Loucy (cell line): ENCODE data around the gene PDZD4.

ENCODE experiments used
- H2AFZ ChIP-seq: fragments of 200-600 bp; sonication (generic); 2 replicates; pipeline ENCODE4 v1.6.0; 2016; ENCODE audit warnings: antibody characterized with exemption, mild to moderate bottlenecking, low read length, moderate library complexity
- H3F3A ChIP-seq: fragments of 200-600 bp; 2 replicates; pipeline ENCODE4 v1.6.0; 2016; ENCODE audit warnings: antibody characterized with exemption, low read depth, mild to moderate bottlenecking
- H3K27me3 ChIP-seq: fragments of 200-600 bp; sonication (generic); 2 replicates; pipeline ENCODE4 v1.6.1; 2014; ENCODE audit warnings: low read length, mild to moderate bottlenecking; ENCODE audit not compliant: insufficient read depth, poor library complexity, severe bottlenecking
- H3K36me3 ChIP-seq: fragments of 200-600 bp; sonication (generic); 2 replicates; pipeline ENCODE4 v1.6.1; 2016; ENCODE audit warnings: low read length; ENCODE audit not compliant: insufficient read depth
- H3K4me1 ChIP-seq: fragments of 200-600 bp; sonication (generic); 2 replicates; pipeline ENCODE4 v1.5.1; 2014; ENCODE audit warnings: low read length, mild to moderate bottlenecking; ENCODE audit not compliant: insufficient read depth, poor library complexity, severe bottlenecking
- H3K4me2 ChIP-seq: fragments of 200-600 bp; sonication (generic); 2 replicates; pipeline ENCODE4 v1.6.0; 2014; ENCODE audit warnings: antibody characterized with exemption, low read length, low read depth, mild to moderate bottlenecking; ENCODE audit not compliant: poor library complexity, severe bottlenecking
- H3K4me3 ChIP-seq: fragments of 200-600 bp; sonication (generic); 2 replicates; pipeline ENCODE4 v1.5.1; 2014; ENCODE audit warnings: low read length, mild to moderate bottlenecking, mixed read lengths; ENCODE audit not compliant: poor library complexity, severe bottlenecking
- H3K79me2 ChIP-seq: fragments of 200-600 bp; sonication (generic); 2 replicates; pipeline ENCODE4 v1.6.1; 2014; ENCODE audit warnings: low read length; ENCODE audit not compliant: insufficient read depth
- H3K9ac ChIP-seq: fragments of 200-600 bp; sonication (generic); 2 replicates; pipeline ENCODE4 v1.6.0; 2014; ENCODE audit warnings: mild to moderate bottlenecking, low read depth, low read length, moderate library complexity; ENCODE audit not compliant: poor library complexity, severe bottlenecking
- H3K9me2 ChIP-seq: fragments of 200-600 bp; sonication (generic); replicated peaks from 2 replicates; pipeline ENCODE4 v1.6.1; 2016; ENCODE audit warnings: low read depth, low read length, mixed read lengths
- H3K9me3 ChIP-seq: fragments of 200-600 bp; sonication (generic); 2 replicates; pipeline ENCODE4 v1.6.1; 2014; ENCODE audit warnings: mild to moderate bottlenecking, antibody characterized with exemption, low read length, low read depth; ENCODE audit not compliant: insufficient read depth
- H4K20me1 ChIP-seq: fragments of 200-600 bp; sonication (generic); 2 replicates; pipeline ENCODE4 v1.6.0; 2014; ENCODE audit warnings: antibody characterized with exemption, low read length, mild to moderate bottlenecking; ENCODE audit not compliant: insufficient read depth, poor library complexity, severe bottlenecking
- CTCF ChIP-seq: fragments of 200-600 bp; sonication (generic); conservative IDR thresholded peaks from 2 replicates; pipeline ENCODE4 v1.5.1; 2014; ENCODE audit warnings: mild to moderate bottlenecking, antibody characterized with exemption, low read length
- EZH2phosphoT487 ChIP-seq: fragments of 200-600 bp; IDR thresholded peaks from 2 replicates; pipeline ENCODE4 v1.6.1; 2018; ENCODE audit warnings: antibody characterized with exemption, mild to moderate bottlenecking, moderate library complexity, borderline replicate concordance

The PDZD4 gene

GRCh38 chrX:153875391-153876111 lies 45.2 kb upstream of the PDZD4 start:
- Histone ChIP-seq H3K9ac (no peak overlapping the region), H3K4me2 (no peak overlapping the region), H2AFZ (no peak overlapping the region), H3K9me3 (no peaks in the 10 kb centered on the region), H4K20me1 (no peaks in the 10 kb centered on the region), H3K4me1 (peaks cover 16% of the 10 kb centered on the region), H3K79me2 (no peaks in the 10 kb centered on the region), H3F3A (no peaks in the 10 kb centered on the region), H3K27me3 (no peaks in the 10 kb centered on the region), H3K36me3 (no peaks in the 10 kb centered on the region), H3K4me3 (no peak overlapping the region), H3K9me2 (no peaks in the 10 kb centered on the region)
- TF ChIP-seq EZH2phosphoT487 (no peak), CTCF (no peak)

GRCh38 chrX:153874366-153875125 lies 44.2 kb upstream of the PDZD4 start:
- Histone ChIP-seq H2AFZ (no peak overlapping the region), H3K79me2 (no peaks in the 10 kb centered on the region), H3K4me2 (no peak overlapping the region), H3K9me2 (no peaks in the 10 kb centered on the region), H3F3A (no peaks in the 10 kb centered on the region), H3K27me3 (no peaks in the 10 kb centered on the region), H4K20me1 (no peaks in the 10 kb centered on the region), H3K36me3 (no peaks in the 10 kb centered on the region), H3K9ac (no peak overlapping the region), H3K4me1 (peaks cover 16% of the 10 kb centered on the region), H3K9me3 (no peaks in the 10 kb centered on the region), H3K4me3 (no peak overlapping the region)
- no peak for TF ChIP-seq EZH2phosphoT487
- no peak for TF ChIP-seq CTCF

GRCh38 chrX:153874085-153874365 lies 43.7 kb upstream of the PDZD4 start:
- Histone ChIP-seq H2AFZ (no peak overlapping the region), H3K4me2 (no peak overlapping the region), H3K36me3 (no peaks in the 10 kb centered on the region), H3K9me3 (no peaks in the 10 kb centered on the region), H3K9me2 (no peaks in the 10 kb centered on the region), H3K4me3 (no peak overlapping the region), H4K20me1 (no peaks in the 10 kb centered on the region), H3K79me2 (no peaks in the 10 kb centered on the region), H3K27me3 (no peaks in the 10 kb centered on the region), H3K4me1 (peaks cover 15% of the 10 kb centered on the region), H3K9ac (no peak overlapping the region), H3F3A (no peaks in the 10 kb centered on the region)
- TF ChIP-seq EZH2phosphoT487 = no peak
